ENCODE measurements around the gene MRPL4.

GRCh38 chr19:10269333-10270179 lies 17.5 kb downstream of the MRPL4 start:
- TF ChIP-seq POLR2A (IDR thresholded peaks at IDR 0.05; ENCODE audit: low read length): no peak
- no peak for TF ChIP-seq GATA1 (IDR thresholded peaks at IDR 0.05; ENCODE audit: low read depth, low read length)
